Midbrain (tissue), 1 donor: ENCODE data around the gene SYNPR.

Experiments
- DNase-seq: peaks from one replicate; lab custom pipeline; 2025; lab: John Stamatoyannopoulos, UW

The SYNPR gene

GRCh38 chr3:63471781-63472180, 193.7 kb downstream of the SYNPR start:
- DNase-seq, result no peak

DNA sequence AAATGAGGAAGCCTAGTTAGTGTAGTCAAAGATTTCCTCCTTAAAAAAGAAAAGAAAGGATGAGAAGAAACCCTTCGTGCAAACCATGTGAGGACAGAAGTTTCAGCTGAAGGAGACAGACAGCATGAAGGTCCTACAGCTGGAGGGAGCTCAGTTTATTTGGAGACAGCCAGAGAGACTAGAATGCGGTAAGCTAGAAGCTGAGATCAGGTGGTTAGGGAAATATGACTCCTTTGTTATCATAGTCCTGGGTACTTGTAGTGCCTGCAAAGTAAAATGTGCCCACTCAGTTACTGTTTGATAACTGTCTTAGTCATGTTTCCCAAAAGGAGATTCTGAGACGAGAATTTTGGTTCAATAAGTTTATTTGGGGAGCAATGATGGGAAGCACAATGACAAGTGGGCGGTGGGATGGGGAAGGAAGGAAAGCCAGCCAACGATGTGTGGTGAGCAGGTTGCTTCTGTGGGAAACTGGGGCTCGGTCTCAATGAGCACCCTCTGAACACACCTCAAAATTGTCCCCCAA, 195.6 kb downstream of the SYNPR start:
- DNase-seq, result no peak

DNA sequence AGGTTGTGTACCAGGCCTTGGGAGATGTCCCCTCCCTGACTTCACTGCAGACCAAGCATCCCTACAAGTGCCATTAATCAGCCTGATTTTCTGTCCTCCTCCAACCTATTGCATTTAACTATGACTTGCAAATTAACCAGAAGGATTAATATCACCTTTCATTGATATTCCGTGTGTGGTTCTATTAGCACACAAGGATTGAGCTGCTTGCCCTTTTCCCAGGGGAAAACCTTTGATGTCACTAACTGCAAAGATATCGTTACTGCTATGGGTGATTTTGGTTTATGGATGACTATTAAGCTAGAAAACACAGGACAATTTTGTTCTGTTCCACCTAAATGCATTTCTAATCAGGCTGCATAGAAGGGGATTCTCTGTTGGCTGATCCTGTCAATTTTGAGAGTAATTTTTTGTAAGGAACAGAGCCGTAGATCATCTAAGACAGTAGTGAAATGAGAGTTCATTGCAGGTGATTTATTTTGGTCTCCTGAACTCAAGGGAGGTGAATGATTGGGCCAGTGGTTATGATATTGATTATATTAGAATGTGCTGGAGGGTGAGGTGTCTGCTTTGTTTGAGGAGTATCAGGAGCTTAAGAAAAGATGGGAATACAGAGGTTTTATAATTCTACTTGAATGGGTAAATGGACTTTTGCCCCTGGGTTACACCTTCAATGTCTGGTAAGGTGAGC, 196.9 kb downstream of the SYNPR start:
- DNase-seq, result no peak

GRCh38 chr3:63477494-63478129, 199.5 kb downstream of the SYNPR start:
- DNase-seq, result no peak

DNA sequence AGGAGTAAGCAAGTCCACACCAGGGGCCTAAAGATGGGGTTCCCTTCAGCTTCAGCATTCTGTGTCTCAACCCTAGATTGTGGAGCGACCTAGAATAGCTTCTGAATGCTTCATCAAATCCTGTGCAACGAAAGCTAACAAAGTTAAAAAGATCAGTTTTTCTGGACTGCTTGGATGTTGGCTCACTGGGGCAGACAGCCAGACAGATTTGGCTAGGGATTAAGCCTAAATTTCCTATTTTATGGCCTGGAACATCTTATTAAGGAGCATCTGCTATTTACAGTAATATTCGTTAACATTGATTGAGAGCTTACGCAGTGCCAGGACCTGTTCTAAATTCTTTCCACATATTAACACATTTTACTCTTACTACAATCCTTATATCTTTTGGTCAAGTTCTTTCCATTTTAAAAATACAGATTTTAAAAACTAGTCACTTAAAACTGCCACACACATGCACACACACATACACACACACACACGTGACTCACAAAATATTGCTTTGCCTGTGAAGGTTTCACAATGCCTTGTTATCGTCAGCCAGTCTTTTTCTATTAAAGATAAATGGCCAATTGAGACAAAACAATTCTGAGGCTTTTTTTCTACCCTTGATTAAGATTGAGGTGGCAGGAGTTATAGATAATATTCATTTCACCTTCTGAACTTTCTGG, 201.0 kb downstream of the SYNPR start:
- no peak for DNase-seq

- DNase-seq, result no peak
Observed at GRCh38 chr3:63479661-63480035, 201.5 kb downstream of the SYNPR start.

GRCh38 chr3:63481627-63482026, 203.5 kb downstream of the SYNPR start:
- no peak for DNase-seq

GRCh38 chr3:63482341-63482740, 204.2 kb downstream of the SYNPR start:
- no peak for DNase-seq

DNA sequence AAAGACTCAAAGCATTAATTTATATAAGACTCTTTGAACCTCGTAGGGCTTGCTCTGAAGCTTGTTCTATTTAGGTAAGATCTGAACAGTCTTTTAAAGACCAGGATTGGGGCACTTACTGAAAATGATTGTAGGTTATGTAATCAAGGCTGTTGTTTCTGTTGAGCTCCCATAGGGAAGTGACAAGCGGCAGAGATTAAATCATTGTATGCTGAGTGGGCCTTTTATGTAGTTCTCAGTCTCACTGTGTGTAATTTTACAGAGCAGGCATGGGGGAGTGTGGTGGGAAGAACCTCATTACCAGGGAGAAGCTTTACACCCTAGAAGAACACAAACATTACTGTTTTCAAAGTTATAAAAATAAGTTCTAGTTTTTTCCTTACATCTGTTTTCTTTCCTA, 214.4 kb downstream of the SYNPR start:
- DNase-seq, result no peak

DNA sequence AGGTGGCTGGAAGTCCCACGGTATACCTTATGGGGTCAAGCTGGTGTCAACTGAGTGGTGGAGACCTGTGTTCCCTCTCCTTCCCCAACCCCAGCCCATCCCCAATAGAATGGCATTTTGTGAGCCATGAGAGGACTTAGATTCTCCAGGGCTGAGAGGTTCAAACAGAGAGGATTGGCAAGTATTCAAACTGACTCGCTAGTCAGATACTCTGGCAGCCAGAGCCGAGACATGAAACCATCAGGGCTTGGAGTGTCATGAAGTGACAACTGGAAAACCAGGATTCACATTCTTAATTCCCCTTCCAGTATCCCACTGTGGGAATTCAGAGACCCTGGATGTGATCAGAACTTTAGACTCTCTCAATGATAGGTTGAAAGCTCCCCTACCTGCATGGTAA, 215.0 kb downstream of the SYNPR start:
- no peak for DNase-seq

GRCh38 chr3:63494646-63495045, 216.5 kb downstream of the SYNPR start:
- no peak for DNase-seq

- no peak for DNase-seq
Observed at GRCh38 chr3:63497641-63498040, 219.5 kb downstream of the SYNPR start.

- no peak for DNase-seq
Observed at GRCh38 chr3:63500196-63500595, 222.1 kb downstream of the SYNPR start.

DNA sequence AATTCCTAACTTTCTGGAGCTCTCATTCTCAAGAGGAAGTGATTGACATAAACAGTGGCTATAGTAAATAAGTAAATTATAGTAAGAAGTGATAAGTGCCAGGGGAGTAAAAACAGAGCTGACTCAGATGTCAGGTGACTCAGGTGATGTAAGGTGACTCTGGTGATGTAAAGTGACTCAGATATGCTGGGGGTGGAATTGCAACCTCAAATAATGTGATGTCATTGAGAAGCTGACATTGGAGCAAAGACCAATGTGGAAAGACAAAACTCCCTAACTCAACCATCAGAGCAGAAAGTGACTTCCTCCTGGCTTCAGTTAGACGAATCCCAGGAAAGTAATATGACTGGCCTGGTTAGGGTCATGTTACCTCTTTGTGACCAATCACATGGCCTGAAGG, 230.2 kb downstream of the SYNPR start:
- DNase-seq, result no peak

DNA sequence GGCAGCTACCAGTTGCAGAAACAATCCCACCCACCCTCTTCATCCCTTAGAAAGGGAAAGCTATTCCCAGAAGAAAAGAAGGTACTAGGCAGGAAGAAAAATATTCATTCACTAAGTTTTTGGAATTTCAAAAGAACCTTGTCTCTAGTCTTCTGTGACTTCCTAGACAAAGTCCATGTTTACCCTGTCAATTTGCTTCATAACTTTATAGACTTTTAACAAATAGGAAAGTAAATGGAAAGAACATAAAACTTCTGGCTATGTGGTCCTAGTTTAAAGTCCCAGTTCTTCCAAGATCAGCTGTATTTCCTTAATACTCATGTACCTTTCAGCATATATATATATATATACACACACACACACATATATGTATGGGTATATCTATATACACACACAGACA, 230.7 kb downstream of the SYNPR start:
- DNase-seq, result no peak

DNA sequence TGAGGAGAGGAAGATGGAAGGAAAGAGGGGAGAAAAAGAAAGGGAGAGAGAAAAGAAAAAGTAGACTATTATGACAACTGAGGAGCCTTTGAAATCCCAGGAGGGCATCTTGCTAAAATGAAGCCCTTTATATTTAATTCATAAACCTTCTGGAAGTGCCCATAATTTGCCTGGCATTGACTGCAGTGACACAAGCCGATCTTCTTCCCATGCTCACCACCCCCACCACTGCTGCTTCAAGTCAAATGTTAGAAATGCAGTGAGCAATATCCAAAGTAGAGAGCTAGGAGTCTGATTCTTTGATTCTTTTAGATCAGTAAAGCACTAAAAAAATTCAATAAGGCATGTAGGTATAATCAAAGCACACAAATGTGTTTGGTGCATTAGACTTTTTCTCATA, 235.7 kb downstream of the SYNPR start:
- no peak for DNase-seq

- DNase-seq, result no peak
Observed at GRCh38 chr3:63514678-63515077, 236.6 kb downstream of the SYNPR start.

GRCh38 chr3:63519426-63519825, 241.3 kb downstream of the SYNPR start:
- no peak for DNase-seq

GRCh38 chr3:63521657-63522056, 243.5 kb downstream of the SYNPR start:
- no peak for DNase-seq

DNA sequence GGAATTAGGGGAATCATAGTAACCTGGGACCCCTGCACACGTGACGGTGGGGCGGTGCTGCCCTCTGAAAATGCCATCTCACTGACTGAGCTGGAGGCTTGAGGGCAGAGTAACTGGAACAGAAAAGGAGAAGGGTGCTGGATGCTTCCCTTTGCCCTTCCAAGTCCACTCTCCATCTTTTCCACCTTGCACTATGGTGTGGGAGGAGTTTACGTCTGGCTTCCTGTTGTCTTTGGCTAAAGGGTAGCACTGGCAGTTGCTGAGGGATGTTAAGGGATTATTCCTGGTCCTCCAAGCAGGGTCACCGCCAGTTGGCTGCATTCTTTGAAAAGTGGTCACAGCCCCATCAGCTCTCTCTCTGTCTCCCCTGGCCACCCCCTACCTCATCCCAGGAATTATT, 245.0 kb downstream of the SYNPR start:
- DNase-seq, result no peak

DNA sequence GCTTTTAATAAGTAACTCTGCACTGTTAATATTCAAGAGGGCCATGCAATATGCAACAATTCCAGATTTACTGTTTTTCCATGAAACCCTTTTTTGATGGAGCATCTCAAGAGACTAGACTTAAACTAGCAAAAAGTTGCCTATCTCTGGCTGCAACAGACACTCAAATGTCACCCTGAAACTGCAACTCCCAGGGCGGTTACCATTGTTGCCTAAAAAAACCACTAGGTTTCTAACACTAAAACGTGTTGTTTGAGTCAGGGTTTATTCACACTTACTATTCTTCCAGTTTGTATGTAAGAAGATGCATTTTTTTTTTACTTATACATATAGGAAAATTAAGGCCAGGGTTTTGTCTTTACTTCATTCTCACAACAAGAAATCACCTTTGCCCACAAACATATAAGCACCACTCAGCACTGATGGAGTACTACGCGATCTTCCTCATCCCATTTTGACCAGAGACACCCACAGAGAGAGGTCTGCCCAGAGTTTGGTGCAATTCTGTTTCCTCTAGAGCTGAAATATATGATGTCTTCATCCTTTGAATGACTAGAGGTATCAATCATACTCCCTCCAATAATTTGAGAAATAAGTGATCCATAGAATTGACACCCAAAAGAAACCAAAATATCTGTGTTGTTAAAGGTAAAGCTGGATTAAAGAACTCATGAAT, 250.4 kb downstream of the SYNPR start:
- no peak for DNase-seq

GRCh38 chr3:63532521-63532920, 254.4 kb downstream of the SYNPR start:
- DNase-seq, result no peak

DNA sequence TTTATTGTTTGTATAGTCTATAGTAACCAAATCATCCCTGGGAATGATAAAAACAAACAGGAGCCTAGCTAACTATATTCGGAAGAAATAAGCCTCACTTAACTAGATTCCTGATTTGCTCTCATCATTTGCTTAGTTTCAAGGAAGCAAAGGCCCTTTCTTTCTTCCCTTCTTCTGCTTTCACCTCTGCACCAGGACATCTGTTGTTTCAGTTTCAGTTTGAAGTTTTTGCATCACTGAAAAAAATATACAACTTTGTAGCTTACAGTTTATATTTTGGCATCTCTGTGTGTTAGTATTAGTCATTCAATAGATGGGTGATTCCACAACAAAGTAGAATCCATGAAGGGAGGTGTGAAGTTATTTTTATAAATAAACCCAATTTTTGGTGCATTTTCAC, 260.8 kb downstream of the SYNPR start:
- no peak for DNase-seq
